GM19372 (cell line): ENCODE data around the gene ANLN.

Source experiments
- ATAC-seq: cut with Tn5 transposase; IDR thresholded peaks from one replicate; pipeline ENCODE4 v1.9.1; 2021; ENCODE audit warnings: mild to moderate bottlenecking, low read depth, moderate library complexity; ENCODE audit not compliant: unreplicated experiment

The ANLN gene

GRCh38 chr7:36407636-36408550, 18.2 kb downstream of the ANLN start:
- no peak for ATAC-seq

DNA sequence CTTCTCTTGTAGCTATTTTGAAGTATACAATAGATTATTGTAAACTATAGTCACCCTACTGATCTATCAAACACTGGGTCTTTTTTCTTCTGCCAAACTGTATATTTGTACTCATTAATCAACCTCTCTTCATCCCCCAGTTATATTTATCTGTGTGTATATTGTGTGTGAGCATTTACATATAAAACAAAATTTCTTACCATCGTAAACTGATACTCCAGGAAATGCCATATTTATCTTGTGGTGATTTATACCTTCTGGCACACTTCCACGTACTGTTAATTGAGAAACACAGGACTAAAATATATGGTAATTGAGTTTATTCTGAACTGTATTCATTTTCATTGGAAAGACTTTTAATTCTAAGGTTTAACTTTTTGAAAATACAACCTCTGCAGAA, 18.9 kb downstream of the ANLN start:
- ATAC-seq: no peak

DNA sequence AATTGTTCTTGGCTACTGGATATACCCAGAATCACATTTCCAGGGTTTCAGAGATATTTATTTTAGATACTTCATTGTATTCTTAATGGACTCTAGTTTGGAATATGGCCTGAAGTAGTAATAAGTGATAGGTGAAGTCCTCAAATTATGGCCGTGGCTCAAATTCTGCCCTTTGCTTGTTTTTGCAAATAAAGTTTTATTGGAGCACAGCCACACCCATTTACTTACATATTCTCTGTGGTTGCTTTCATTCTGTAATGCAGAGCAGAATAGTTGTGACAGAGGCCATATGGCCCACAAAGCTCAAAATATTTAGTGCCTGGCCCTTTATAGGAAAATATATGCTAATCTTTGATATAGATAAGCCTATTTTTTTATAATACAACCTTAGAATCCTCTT, 19.5 kb downstream of the ANLN start:
- no peak for ATAC-seq

- no peak for ATAC-seq
These were observed 25.5 kb downstream of the ANLN start for GRCh38 chr7:36415144-36415543.

DNA sequence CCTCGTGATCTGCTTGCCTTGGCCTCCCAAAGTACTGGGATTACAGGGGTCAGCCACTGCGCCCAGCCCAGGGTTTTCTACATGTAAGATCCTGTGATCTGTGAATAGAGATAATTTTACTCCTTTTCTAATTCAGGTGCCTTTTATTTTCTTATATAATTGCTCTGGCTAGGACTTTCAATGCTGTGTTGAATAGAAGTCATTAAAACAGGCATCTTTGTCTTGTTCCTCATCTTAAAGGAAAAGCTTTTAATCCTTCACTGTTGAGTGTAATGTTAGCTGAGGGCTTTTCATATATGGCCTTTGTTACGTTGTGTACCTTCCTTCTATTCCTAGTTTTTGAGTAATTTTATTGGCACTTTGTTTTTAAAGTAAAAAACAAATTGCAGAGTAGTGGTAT, 26.6 kb downstream of the ANLN start:
- no peak for ATAC-seq

DNA sequence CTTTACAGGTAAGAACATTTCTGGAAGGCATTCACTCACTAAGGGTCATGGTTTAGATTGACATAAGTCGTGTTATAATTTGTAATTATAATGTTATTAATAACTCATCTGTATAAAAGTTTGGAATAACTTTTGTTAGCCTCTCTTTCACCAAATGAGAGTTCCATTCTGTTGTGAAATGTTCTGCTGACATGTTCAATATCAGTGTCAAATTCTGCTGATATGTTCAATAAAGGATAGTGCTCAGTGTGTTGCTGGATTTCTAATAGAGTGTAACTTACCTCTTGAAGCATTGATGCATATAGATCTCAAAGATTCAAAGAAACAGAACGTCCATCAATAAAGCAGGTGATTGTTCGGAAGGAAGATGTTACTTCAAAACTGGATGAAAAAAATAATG, 30.6 kb downstream of the ANLN start:
- no peak for ATAC-seq

GRCh38 chr7:36422072-36422471, 32.4 kb downstream of the ANLN start:
- ATAC-seq: no peak

- ATAC-seq: no peak
These were observed 34.0 kb downstream of the ANLN start for GRCh38 chr7:36423633-36424032.

- ATAC-seq: no peak
These were observed 40.5 kb downstream of the ANLN start for GRCh38 chr7:36430186-36430585.

GRCh38 chr7:36430881-36431280, 41.2 kb downstream of the ANLN start:
- no peak for ATAC-seq

GRCh38 chr7:36438211-36438610, 48.5 kb downstream of the ANLN start:
- no peak for ATAC-seq

- no peak for ATAC-seq
These were observed 50.0 kb downstream of the ANLN start for GRCh38 chr7:36439624-36440023.

- no peak for ATAC-seq
These were observed 51.2 kb downstream of the ANLN start for GRCh38 chr7:36440880-36441279.

GRCh38 chr7:36441344-36442022, 51.8 kb downstream of the ANLN start:
- ATAC-seq: no peak

DNA sequence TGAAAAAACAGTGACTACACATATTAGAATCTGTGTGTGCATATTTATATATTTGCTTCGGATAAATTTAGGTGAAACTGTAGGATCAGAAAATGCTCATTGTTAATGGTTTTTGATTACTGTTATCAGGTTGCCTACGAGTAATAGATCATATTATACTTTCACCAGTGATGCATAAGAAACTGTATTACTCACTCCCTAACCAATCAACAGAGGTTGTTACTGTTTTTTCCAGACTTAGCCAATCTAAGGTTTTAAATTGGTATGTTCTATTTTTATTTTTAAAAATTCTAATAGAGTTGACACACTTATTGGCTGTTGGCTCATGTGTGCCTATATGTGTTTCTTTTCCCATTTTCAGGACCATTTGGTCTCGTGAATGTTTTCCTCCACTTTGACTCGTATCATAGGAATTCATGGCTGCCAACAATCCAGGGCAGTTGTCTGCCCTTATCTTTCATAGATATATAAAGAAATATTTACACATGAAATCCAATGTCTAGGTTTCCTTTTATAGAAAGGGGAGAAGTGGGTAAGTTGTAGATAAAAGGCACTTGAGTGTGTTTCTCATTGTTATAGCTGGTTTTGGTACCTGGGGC, 59.2 kb downstream of the ANLN start:
- ATAC-seq: no peak

- ATAC-seq: no peak
These were observed 60.0 kb downstream of the ANLN start for GRCh38 chr7:36449685-36450084.

DNA sequence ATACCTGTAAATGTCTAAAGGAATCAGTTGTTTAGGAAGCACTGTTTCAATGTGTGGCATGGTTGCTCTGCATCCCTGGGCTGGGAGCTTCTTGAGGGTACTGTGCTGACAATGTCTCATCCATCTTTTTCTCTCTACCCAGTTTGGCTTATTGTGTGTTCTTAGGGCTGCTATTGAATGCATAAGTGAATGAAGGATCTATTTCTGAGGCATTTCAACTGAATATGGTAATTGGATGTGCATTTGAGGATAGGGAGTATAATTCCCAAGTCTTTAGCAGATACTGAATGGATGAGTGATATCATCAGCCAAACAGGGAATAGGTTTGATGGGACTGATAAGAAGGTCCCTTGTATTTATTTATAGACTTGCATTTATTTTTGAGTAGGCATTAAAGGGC, 64.1 kb downstream of the ANLN start:
- ATAC-seq: no peak

GRCh38 chr7:36455646-36456045, 66.0 kb downstream of the ANLN start:
- no peak for ATAC-seq

DNA sequence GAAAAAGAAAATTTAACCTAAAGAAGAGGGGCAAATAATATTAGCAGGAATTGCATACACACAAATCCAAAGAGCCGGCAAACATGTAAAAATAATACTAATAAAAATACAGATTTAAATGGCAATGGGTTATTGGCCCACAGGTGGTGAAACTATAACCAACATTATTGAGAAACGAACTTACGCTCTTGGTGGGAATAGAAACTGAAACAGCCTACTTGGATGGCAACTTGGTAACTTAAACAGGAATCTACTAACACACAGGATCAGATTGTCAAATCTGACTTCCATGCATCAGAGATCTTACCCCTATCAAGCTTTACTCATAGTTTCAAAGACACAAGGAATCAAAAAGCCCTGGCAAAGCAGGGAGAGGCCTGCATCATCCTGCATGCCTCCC, 66.5 kb downstream of the ANLN start:
- no peak for ATAC-seq

- no peak for ATAC-seq
These were observed 66.9 kb downstream of the ANLN start for GRCh38 chr7:36456548-36456947.

DNA sequence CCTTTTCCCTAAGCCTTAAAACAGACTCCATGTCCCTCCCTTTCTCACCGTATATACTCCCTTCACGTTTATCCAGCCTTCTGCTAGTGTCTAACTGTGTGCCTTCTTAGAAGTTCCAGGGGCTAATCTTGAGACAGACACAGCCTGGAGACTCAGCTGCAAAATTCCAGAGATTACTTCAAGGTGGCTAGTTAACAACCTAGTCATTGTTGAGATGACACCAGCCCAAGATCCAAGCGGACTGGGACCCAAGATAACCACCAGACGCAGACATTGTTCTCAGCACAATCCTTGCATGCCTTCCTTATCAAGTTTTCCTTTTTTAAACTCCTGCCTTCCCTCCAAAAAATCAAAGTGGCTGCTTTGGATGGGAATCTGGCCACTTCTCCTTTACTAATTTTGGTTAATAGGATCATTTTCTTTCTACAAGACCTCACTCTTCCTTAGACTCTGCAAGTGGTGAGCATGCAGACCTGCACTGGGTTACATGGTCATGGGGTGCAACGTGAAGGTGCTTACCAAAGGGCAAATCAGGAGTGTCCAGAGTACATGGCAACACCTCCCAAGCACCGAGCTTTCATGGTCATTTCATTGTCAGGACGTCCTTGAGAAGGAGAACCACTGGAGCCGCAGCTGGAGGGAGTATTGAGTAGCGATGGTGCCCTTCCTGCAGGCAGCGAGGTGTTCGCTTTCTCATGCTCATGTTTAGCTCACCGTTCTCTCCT, 69.7 kb downstream of the ANLN start:
- no peak for ATAC-seq
